ENCODE data around the gene ZNF532. TPM values are rescaled to one million over a fixed set of nuclear protein-coding genes. Genes with fewer than 3 reads are reported as not detected.
A peak's percentile ranks its signal among the peaks of the same experiment; 100 is the strongest.

Gene ZNF532
- polyA plus RNA-seq (2013, experiment 1 of 2): 101 TPM
- polyA plus RNA-seq (2013, experiment 2 of 2): 101 TPM

GRCh38 chr18:58864146-58865032, at the start of gene ZNF532:
Gene ZNF532, plus strand, starts transcription at chr18:58864877. CDS start in a region left out here.
- peak; percentile 60 for DNase-seq (ENCODE audit: low spot score)
- no CpG with 5 or more reads among the region's 17 CpGs for WGBS, 2 donors (ENCODE audit: extremely low coverage in 2 of 2, insufficient read length in 2 of 2, insufficient replicate concordance in 1 of 2)
- peaks cover 6 to 24% of the 10 kb centered on the region in 2 donors for H3K9me3 ChIP-seq (replicated peaks in 1 of 2; ENCODE audit: control insufficient read depth in 2 of 2, insufficient read depth in 1 of 2, low read depth in 1 of 2, low read length in 2 of 2)

GRCh38 chr18:58819051-58819450, 45.6 kb upstream of the ZNF532 start:
- Histone ChIP-seq H2BK15ac (ENCODE audit: low read length) (no peak overlapping the region), H3K23ac (ENCODE audit: low read depth, low read length, poor library complexity) (no peak overlapping the region), H3K9me3 (replicated peaks in 1 of 2; ENCODE audit: control insufficient read depth in 2 of 2, insufficient read depth in 1 of 2, low read depth in 1 of 2, low read length in 2 of 2) (no peaks in the 10 kb centered on the region), H3K4ac (ENCODE audit: low read length) (no peak overlapping the region), H3K27me3 (ENCODE audit: control insufficient read depth in 3 of 3, insufficient read depth in 3 of 3, low read depth in 1 of 3, low read length in 3 of 3) (no peaks in the 10 kb centered on the region), H2BK12ac (ENCODE audit: low read length) (no peak overlapping the region), H3K18ac (ENCODE audit: low read length) (no peak overlapping the region), H2BK120ac (ENCODE audit: low read depth, low read length) (no peak overlapping the region), H3K36me3 (replicated peaks in 1 of 2; ENCODE audit: control insufficient read depth in 2 of 2, insufficient read depth in 2 of 2, low read length in 2 of 2) (no peaks in the 10 kb centered on the region), H3K4me2 (ENCODE audit: insufficient read depth, low read length, poor library complexity, severe bottlenecking) (no peak overlapping the region), H3K4me3 (ENCODE audit: low read length in 2 of 2) (no peak overlapping the region), H2AK5ac (ENCODE audit: low read depth, low read length) (no peak overlapping the region), H3K27ac (replicated peaks; ENCODE audit: low read length) (no peak overlapping the region), H2BK5ac (ENCODE audit: low read length) (no peak overlapping the region), H4K91ac (ENCODE audit: low read depth, low read length, poor library complexity) (no peak overlapping the region), H3K14ac (ENCODE audit: low read length) (no peak overlapping the region), H3K9ac (ENCODE audit: low read depth, low read length, poor library complexity) (no peak overlapping the region), H2AFZ (ENCODE audit: low read length) (peak overlapping the region; percentile 39), H4K8ac (ENCODE audit: low read depth, low read length) (no peak overlapping the region), H3K4me1 (ENCODE audit: control insufficient read depth in 2 of 2, insufficient read depth in 1 of 2, low read depth in 1 of 2, low read length in 2 of 2) (peaks cover 0 to 4% of the 10 kb centered on the region in 2 donors), H3K79me1 (ENCODE audit: low read depth, low read length) (no peaks in the 10 kb centered on the region)
- no CpG with 5 or more reads among the region's 4 CpGs for WGBS, 2 donors (ENCODE audit: extremely low coverage in 2 of 2, insufficient read length in 2 of 2, insufficient replicate concordance in 1 of 2)
- DNase-seq (ENCODE audit: low spot score): no peak

More at GRCh38 chr18:58864146-58865032, at the start of gene ZNF532:
- H2BK5ac ChIP-seq (ENCODE audit: low read length): peak within 1 kb of the TSS; percentile 95
- H3K23ac ChIP-seq (ENCODE audit: low read depth, low read length, poor library complexity): peak within 1 kb of the TSS; percentile 71
- no peak within 1 kb of the TSS for H2BK15ac ChIP-seq (ENCODE audit: low read length)
- peak within 1 kb of the TSS; percentile 66 for H4K8ac ChIP-seq (ENCODE audit: low read depth, low read length)
- H3K27ac ChIP-seq (replicated peaks; ENCODE audit: low read length): peak within 1 kb of the TSS; percentile 94
- peak within 1 kb of the TSS; percentile 67 to 78 for H3K4me3 ChIP-seq (ENCODE audit: low read length in 2 of 2)
- H3K36me3 ChIP-seq (replicated peaks in 1 of 2; ENCODE audit: control insufficient read depth in 2 of 2, insufficient read depth in 2 of 2, low read length in 2 of 2): peaks cover 13 to 46% of the 10 kb centered on the region in 2 donors
- H3K4me1 ChIP-seq (ENCODE audit: control insufficient read depth in 2 of 2, insufficient read depth in 1 of 2, low read depth in 1 of 2, low read length in 2 of 2): peaks cover 31 to 49% of the 10 kb centered on the region in 2 donors
- H3K27me3 ChIP-seq (ENCODE audit: control insufficient read depth in 3 of 3, insufficient read depth in 3 of 3, low read depth in 1 of 3, low read length in 3 of 3): no peaks in the 10 kb centered on the region
- H2BK12ac ChIP-seq (ENCODE audit: low read length): no peak within 1 kb of the TSS
- H2AFZ ChIP-seq (ENCODE audit: low read length): peak within 1 kb of the TSS; percentile 57
- peak within 1 kb of the TSS; percentile 96 for H4K91ac ChIP-seq (ENCODE audit: low read depth, low read length, poor library complexity)
- peak within 1 kb of the TSS; percentile 95 for H3K9ac ChIP-seq (ENCODE audit: low read depth, low read length, poor library complexity)
- peak within 1 kb of the TSS; percentile 18 for H3K4ac ChIP-seq (ENCODE audit: low read length)
- peak within 1 kb of the TSS; percentile 63 for H3K4me2 ChIP-seq (ENCODE audit: insufficient read depth, low read length, poor library complexity, severe bottlenecking)
- H2AK5ac ChIP-seq (ENCODE audit: low read depth, low read length): peak within 1 kb of the TSS; percentile 92
- H3K14ac ChIP-seq (ENCODE audit: low read length): peak within 1 kb of the TSS; percentile 27
- peak within 1 kb of the TSS; percentile 96 for H3K18ac ChIP-seq (ENCODE audit: low read length)
- H2BK120ac ChIP-seq (ENCODE audit: low read depth, low read length): peak within 1 kb of the TSS; percentile 77
- peaks cover 5% of the 10 kb centered on the region for H3K79me1 ChIP-seq (ENCODE audit: low read depth, low read length)

DNA sequence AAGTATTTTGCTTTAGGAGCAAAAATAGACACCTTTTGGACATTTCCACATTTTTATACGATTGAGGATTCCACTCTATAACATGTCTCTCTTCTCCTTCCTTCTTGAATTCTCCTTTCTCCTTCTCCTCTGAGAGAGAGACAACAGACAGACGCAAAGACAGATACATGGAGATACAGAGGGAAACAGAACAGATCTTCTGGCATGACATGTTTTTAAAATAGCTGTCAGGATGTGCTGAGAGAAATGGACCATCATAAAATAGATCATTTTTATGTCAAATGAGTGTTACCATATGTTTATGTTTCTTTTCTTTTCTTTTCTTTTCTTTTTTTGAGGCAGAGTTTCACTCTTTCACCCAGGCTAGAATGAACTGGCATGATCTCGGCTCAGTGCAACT, 44.4 kb upstream of the ZNF532 start:
- Histone ChIP-seq H3K23ac (ENCODE audit: low read depth, low read length, poor library complexity) (no peak overlapping the region), H3K4ac (ENCODE audit: low read length) (no peak overlapping the region), H4K8ac (ENCODE audit: low read depth, low read length) (no peak overlapping the region), H2BK120ac (ENCODE audit: low read depth, low read length) (no peak overlapping the region), H3K9me3 (replicated peaks in 1 of 2; ENCODE audit: control insufficient read depth in 2 of 2, insufficient read depth in 1 of 2, low read depth in 1 of 2, low read length in 2 of 2) (no peaks in the 10 kb centered on the region), H3K14ac (ENCODE audit: low read length) (no peak overlapping the region), H3K27ac (replicated peaks; ENCODE audit: low read length) (no peak overlapping the region), H3K27me3 (ENCODE audit: control insufficient read depth in 3 of 3, insufficient read depth in 3 of 3, low read depth in 1 of 3, low read length in 3 of 3) (no peaks in the 10 kb centered on the region), H2AK5ac (ENCODE audit: low read depth, low read length) (no peak overlapping the region), H3K4me3 (ENCODE audit: low read length in 2 of 2) (no peak overlapping the region), H3K4me2 (ENCODE audit: insufficient read depth, low read length, poor library complexity, severe bottlenecking) (no peak overlapping the region), H3K79me1 (ENCODE audit: low read depth, low read length) (no peaks in the 10 kb centered on the region), H4K91ac (ENCODE audit: low read depth, low read length, poor library complexity) (no peak overlapping the region), H3K9ac (ENCODE audit: low read depth, low read length, poor library complexity) (no peak overlapping the region), H3K36me3 (replicated peaks in 1 of 2; ENCODE audit: control insufficient read depth in 2 of 2, insufficient read depth in 2 of 2, low read length in 2 of 2) (no peaks in the 10 kb centered on the region), H3K18ac (ENCODE audit: low read length) (no peak overlapping the region), H2AFZ (ENCODE audit: low read length) (no peak overlapping the region), H2BK5ac (ENCODE audit: low read length) (no peak overlapping the region), H2BK15ac (ENCODE audit: low read length) (no peak overlapping the region), H3K4me1 (ENCODE audit: control insufficient read depth in 2 of 2, insufficient read depth in 1 of 2, low read depth in 1 of 2, low read length in 2 of 2) (peaks cover 0 to 4% of the 10 kb centered on the region in 2 donors), H2BK12ac (ENCODE audit: low read length) (no peak overlapping the region)
- WGBS, 2 donors (ENCODE audit: extremely low coverage in 2 of 2, insufficient read length in 2 of 2, insufficient replicate concordance in 1 of 2): no CpG with 5 or more reads among the region's 3 CpGs
- DNase-seq (ENCODE audit: low spot score): no peak

GRCh38 chr18:58822944-58823343, 41.7 kb upstream of the ZNF532 start:
- no peak for DNase-seq (ENCODE audit: low spot score)
- no peak overlapping the region for H3K9ac ChIP-seq (ENCODE audit: low read depth, low read length, poor library complexity)
- no peak overlapping the region for H4K8ac ChIP-seq (ENCODE audit: low read depth, low read length)
- peaks cover 0 to 2% of the 10 kb centered on the region in 2 donors for H3K9me3 ChIP-seq (replicated peaks in 1 of 2; ENCODE audit: control insufficient read depth in 2 of 2, insufficient read depth in 1 of 2, low read depth in 1 of 2, low read length in 2 of 2)
- no peak overlapping the region for H2BK12ac ChIP-seq (ENCODE audit: low read length)
- no CpG with 5 or more reads among the region's 13 CpGs for WGBS, 2 donors (ENCODE audit: extremely low coverage in 2 of 2, insufficient read length in 2 of 2, insufficient replicate concordance in 1 of 2)
- H3K14ac ChIP-seq (ENCODE audit: low read length): no peak overlapping the region
- H3K4ac ChIP-seq (ENCODE audit: low read length): no peak overlapping the region
- no peak overlapping the region for H3K23ac ChIP-seq (ENCODE audit: low read depth, low read length, poor library complexity)
- H3K4me1 ChIP-seq (ENCODE audit: control insufficient read depth in 2 of 2, insufficient read depth in 1 of 2, low read depth in 1 of 2, low read length in 2 of 2): peaks cover 0 to 1% of the 10 kb centered on the region in 2 donors
- H4K91ac ChIP-seq (ENCODE audit: low read depth, low read length, poor library complexity): no peak overlapping the region
- no peak overlapping the region for H3K27ac ChIP-seq (replicated peaks; ENCODE audit: low read length)
- H3K79me1 ChIP-seq (ENCODE audit: low read depth, low read length): no peaks in the 10 kb centered on the region
- no peak overlapping the region for H2AFZ ChIP-seq (ENCODE audit: low read length)
- H3K27me3 ChIP-seq (ENCODE audit: control insufficient read depth in 3 of 3, insufficient read depth in 3 of 3, low read depth in 1 of 3, low read length in 3 of 3): no peaks in the 10 kb centered on the region
- H2BK15ac ChIP-seq (ENCODE audit: low read length): no peak overlapping the region
- no peak overlapping the region for H2AK5ac ChIP-seq (ENCODE audit: low read depth, low read length)
- no peak overlapping the region for H2BK5ac ChIP-seq (ENCODE audit: low read length)
- H3K4me3 ChIP-seq (ENCODE audit: low read length in 2 of 2): no peak overlapping the region
- no peaks in the 10 kb centered on the region for H3K36me3 ChIP-seq (replicated peaks in 1 of 2; ENCODE audit: control insufficient read depth in 2 of 2, insufficient read depth in 2 of 2, low read length in 2 of 2)
- no peak overlapping the region for H2BK120ac ChIP-seq (ENCODE audit: low read depth, low read length)
- H3K4me2 ChIP-seq (ENCODE audit: insufficient read depth, low read length, poor library complexity, severe bottlenecking): no peak overlapping the region
- no peak overlapping the region for H3K18ac ChIP-seq (ENCODE audit: low read length)
